Eye (tissue), 1 donor: ENCODE data around the gene INO80.

ENCODE experiments used
- DNase-seq: peaks from one replicate; pipeline ENCODE4 v3.0.0-alpha.2; 2015

Gene INO80

GRCh38 chr15:41039121-41039520 lies 77.0 kb downstream of the INO80 start:
- no peak for DNase-seq

- no peak for DNase-seq
These were observed 84.1 kb downstream of the INO80 start for GRCh38 chr15:41032079-41032328.

- no peak for DNase-seq
These were observed 84.6 kb downstream of the INO80 start for GRCh38 chr15:41031232-41032078.

GRCh38 chr15:41028853-41029252 lies 87.2 kb downstream of the INO80 start:
- no peak for DNase-seq

GRCh38 chr15:41025393-41025792 lies 90.7 kb downstream of the INO80 start:
- no peak for DNase-seq

GRCh38 chr15:41024885-41025284 lies 91.2 kb downstream of the INO80 start:
- peak; percentile 10 for DNase-seq

GRCh38 chr15:41024131-41024530 lies 91.9 kb downstream of the INO80 start:
- DNase-seq = peak; percentile 83

- peak; percentile 85 for DNase-seq
These were observed 93.5 kb downstream of the INO80 start for GRCh38 chr15:41022487-41023090.

GRCh38 chr15:41020829-41021228 lies 95.3 kb downstream of the INO80 start:
- no peak for DNase-seq

GRCh38 chr15:41020311-41020710 lies 95.8 kb downstream of the INO80 start:
- DNase-seq = no peak

GRCh38 chr15:41019174-41019573 lies 96.9 kb downstream of the INO80 start:
- DNase-seq = no peak

GRCh38 chr15:41018534-41018933 lies 97.5 kb downstream of the INO80 start:
- no peak for DNase-seq

GRCh38 chr15:41017066-41017735 lies 98.9 kb downstream of the INO80 start:
- DNase-seq = no peak

GRCh38 chr15:41013691-41014414 lies 102.2 kb downstream of the INO80 start:
- DNase-seq = no peak

- DNase-seq = no peak
These were observed 104.8 kb downstream of the INO80 start for GRCh38 chr15:41011055-41011815.

GRCh38 chr15:41010345-41010744 lies 105.7 kb downstream of the INO80 start:
- no peak for DNase-seq

- no peak for DNase-seq
These were observed 109.6 kb downstream of the INO80 start for GRCh38 chr15:41006479-41006878.

GRCh38 chr15:41004490-41004889 lies 111.6 kb downstream of the INO80 start:
- no peak for DNase-seq

GRCh38 chr15:41001524-41002214 lies 114.4 kb downstream of the INO80 start:
- DNase-seq = no peak

GRCh38 chr15:40999190-40999589 lies 116.9 kb downstream of the INO80 start:
- DNase-seq = no peak

GRCh38 chr15:40995656-40996055 lies 120.4 kb downstream of the INO80 start:
- DNase-seq = no peak

- DNase-seq = no peak
These were observed 123.3 kb downstream of the INO80 start for GRCh38 chr15:40992825-40993224.
